ENCODE measurements around the gene ABHD2. TPM values are rescaled to one million over a fixed set of nuclear protein-coding genes. Genes with fewer than 3 reads are reported as not detected.

Gene ABHD2
- polyA plus RNA-seq, 4 donors = 6.7 to 33.6 (median 18.8) TPM

DNA sequence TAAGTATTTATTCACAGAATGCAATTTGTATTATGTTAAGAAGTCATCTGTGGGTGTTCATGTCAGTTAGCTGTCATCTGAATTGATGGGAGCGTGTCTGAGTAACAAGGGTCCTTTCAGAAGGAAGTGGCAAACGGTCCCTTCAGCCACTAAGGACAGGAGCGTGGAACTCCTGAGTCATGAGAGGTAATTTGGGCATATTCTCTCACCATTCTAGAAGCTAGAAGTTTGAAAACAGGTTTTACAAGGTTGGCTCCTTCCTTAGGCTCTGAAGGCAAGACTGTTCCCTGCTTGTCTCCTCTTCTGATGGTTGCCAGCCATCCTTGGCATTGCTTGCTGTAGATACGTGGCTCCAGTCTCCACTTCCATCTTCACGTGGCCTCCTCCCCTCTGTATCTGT, 19.7 kb downstream of the ABHD2 start:
- Histone ChIP-seq H3K4me3 (ENCODE audit: low read depth in 1 of 3, low read length in 3 of 3) (no peak overlapping the region), H3K36me3 (ENCODE audit: control insufficient read depth in 3 of 3, insufficient read depth in 2 of 3, low read depth in 1 of 3, low read length in 3 of 3) (peaks cover 0 to 21% (median 6%) of the 10 kb centered on the region in 3 donors), H3K27me3 (ENCODE audit: control insufficient read depth in 3 of 3, insufficient read depth in 3 of 3, low read length in 3 of 3) (no peaks in the 10 kb centered on the region), H3K9me3 (ENCODE audit: control insufficient read depth in 2 of 2, insufficient read depth in 1 of 2, low read depth in 1 of 2, low read length in 1 of 2) (no peaks in the 10 kb centered on the region), H3K4me1 (ENCODE audit: control insufficient read depth in 3 of 3, insufficient read depth in 2 of 3, low read depth in 1 of 3, low read length in 2 of 3) (peaks cover 12 to 68% (median 12%) of the 10 kb centered on the region in 3 donors), H3K27ac (ENCODE audit: low read depth in 1 of 3, low read length in 2 of 3) (peak overlapping the region in 2 of 3 donors; percentile 30 to 84)
- no peak for FAIRE-seq
- WGBS, 3 donors = 78 to 80% (median 79%) methylated on average over 5 of the region's 5 CpGs
- no peak for DNase-seq

- DNase-seq (peak in 1 of 2 donors; percentile 76), FAIRE-seq (no peak)
- H3K36me3 ChIP-seq (ENCODE audit: control insufficient read depth in 3 of 3, insufficient read depth in 2 of 3, low read depth in 1 of 3, low read length in 3 of 3) = peaks cover 0 to 18% (median 6%) of the 10 kb centered on the region in 3 donors
- H3K27me3 ChIP-seq (ENCODE audit: control insufficient read depth in 3 of 3, insufficient read depth in 3 of 3, low read length in 3 of 3) = no peaks in the 10 kb centered on the region
- 17 to 71% (median 51%) methylated on average over 4 of the region's 4 CpGs for WGBS, 3 donors
- H3K4me3 ChIP-seq (ENCODE audit: low read depth in 1 of 3, low read length in 3 of 3) = no peak overlapping the region
- H3K27ac ChIP-seq (ENCODE audit: low read depth in 1 of 3, low read length in 2 of 3) = peak overlapping the region; percentile 18 to 84 (median 56)
- H3K9me3 ChIP-seq (ENCODE audit: control insufficient read depth in 2 of 2, insufficient read depth in 1 of 2, low read depth in 1 of 2, low read length in 1 of 2) = no peaks in the 10 kb centered on the region
- H3K4me1 ChIP-seq (ENCODE audit: control insufficient read depth in 3 of 3, insufficient read depth in 2 of 3, low read depth in 1 of 3, low read length in 2 of 3) = peaks cover 12 to 77% (median 17%) of the 10 kb centered on the region in 3 donors
Measured at GRCh38 chr15:89108835-89109234, 20.6 kb downstream of the ABHD2 start.

DNA sequence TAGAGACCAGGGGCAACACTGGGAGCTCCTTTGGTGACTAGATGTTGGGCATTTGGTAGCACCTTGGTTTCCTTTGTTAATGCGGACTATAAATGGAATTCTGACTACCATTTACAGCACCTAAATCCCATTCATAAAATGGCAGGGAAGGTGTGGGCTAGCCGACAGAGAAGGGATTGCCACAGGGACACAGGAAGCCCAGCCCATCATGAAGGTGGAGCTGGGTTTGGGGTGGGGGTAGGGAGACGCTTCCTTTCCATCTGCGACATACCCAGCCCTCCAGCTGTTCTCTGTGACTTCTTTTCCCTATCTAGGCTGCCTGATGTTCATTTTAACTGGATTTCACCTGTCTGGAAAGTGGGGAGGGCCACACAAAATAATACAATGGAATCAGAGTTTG, 21.0 kb downstream of the ABHD2 start:
- no peak for FAIRE-seq
- 53 to 69% (median 59%) methylated on average over 4 of the region's 4 CpGs for WGBS, 3 donors

GRCh38 chr15:89110060-89110459, 21.8 kb downstream of the ABHD2 start:
- Histone ChIP-seq H3K9me3 (ENCODE audit: control insufficient read depth in 2 of 2, insufficient read depth in 1 of 2, low read depth in 1 of 2, low read length in 1 of 2) (no peaks in the 10 kb centered on the region), H3K27me3 (ENCODE audit: control insufficient read depth in 3 of 3, insufficient read depth in 3 of 3, low read length in 3 of 3) (no peaks in the 10 kb centered on the region), H3K27ac (ENCODE audit: low read depth in 1 of 3, low read length in 2 of 3) (peak overlapping the region in 2 of 3 donors; percentile 50 to 84), H3K36me3 (ENCODE audit: control insufficient read depth in 3 of 3, insufficient read depth in 2 of 3, low read depth in 1 of 3, low read length in 3 of 3) (peaks cover 0 to 17% (median 2%) of the 10 kb centered on the region in 3 donors), H3K4me3 (ENCODE audit: low read depth in 1 of 3, low read length in 3 of 3) (no peak overlapping the region), H3K4me1 (ENCODE audit: control insufficient read depth in 3 of 3, insufficient read depth in 2 of 3, low read depth in 1 of 3, low read length in 2 of 3) (peaks cover 21 to 87% (median 23%) of the 10 kb centered on the region in 3 donors)
- WGBS, 3 donors = 92 to 94% (median 94%) methylated on average over 8 of the region's 8 CpGs
- DNase-seq (no peak), FAIRE-seq (no peak)

More for the DNA sequence above, 21.0 kb downstream of the ABHD2 start:
- Histone ChIP-seq H3K27ac (ENCODE audit: low read depth in 1 of 3, low read length in 2 of 3) (peak overlapping the region; percentile 18 to 84 (median 56)), H3K4me1 (ENCODE audit: control insufficient read depth in 3 of 3, insufficient read depth in 2 of 3, low read depth in 1 of 3, low read length in 2 of 3) (peaks cover 15 to 81% (median 21%) of the 10 kb centered on the region in 3 donors), H3K9me3 (ENCODE audit: control insufficient read depth in 2 of 2, insufficient read depth in 1 of 2, low read depth in 1 of 2, low read length in 1 of 2) (no peaks in the 10 kb centered on the region), H3K27me3 (ENCODE audit: control insufficient read depth in 3 of 3, insufficient read depth in 3 of 3, low read length in 3 of 3) (no peaks in the 10 kb centered on the region), H3K36me3 (ENCODE audit: control insufficient read depth in 3 of 3, insufficient read depth in 2 of 3, low read depth in 1 of 3, low read length in 3 of 3) (peaks cover 0 to 17% (median 6%) of the 10 kb centered on the region in 3 donors), H3K4me3 (ENCODE audit: low read depth in 1 of 3, low read length in 3 of 3) (no peak overlapping the region)
- peak in 1 of 2 donors; percentile 59 for DNase-seq

DNA sequence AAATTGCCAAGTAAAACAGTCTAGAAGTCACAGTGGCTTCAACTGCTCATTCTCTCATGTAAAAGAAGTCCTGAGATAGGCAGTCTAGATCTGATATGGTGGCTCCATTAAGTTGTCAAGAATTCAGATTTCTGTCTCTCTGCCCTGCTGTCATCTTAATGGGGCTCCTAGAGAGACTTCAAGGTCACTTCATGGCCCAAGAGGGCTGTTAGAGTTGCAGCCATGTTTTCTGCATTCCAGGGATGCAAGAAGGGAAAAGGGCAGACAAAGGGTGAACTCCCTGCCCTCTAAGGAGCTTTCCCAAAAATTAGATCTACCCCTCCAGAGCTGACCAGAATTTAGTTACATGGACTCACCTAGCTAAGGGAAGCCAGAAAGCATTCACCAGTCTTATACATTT, 23.1 kb downstream of the ABHD2 start:
- Histone ChIP-seq H3K4me3 (ENCODE audit: low read depth in 1 of 3, low read length in 3 of 3) (no peak overlapping the region), H3K36me3 (ENCODE audit: control insufficient read depth in 3 of 3, insufficient read depth in 2 of 3, low read depth in 1 of 3, low read length in 3 of 3) (peaks cover 0 to 12% (median 3%) of the 10 kb centered on the region in 3 donors), H3K9me3 (ENCODE audit: control insufficient read depth in 2 of 2, insufficient read depth in 1 of 2, low read depth in 1 of 2, low read length in 1 of 2) (no peaks in the 10 kb centered on the region), H3K27ac (ENCODE audit: low read depth in 1 of 3, low read length in 2 of 3) (peak overlapping the region; percentile 63 to 93 (median 91)), H3K4me1 (ENCODE audit: control insufficient read depth in 3 of 3, insufficient read depth in 2 of 3, low read depth in 1 of 3, low read length in 2 of 3) (peaks cover 22 to 89% (median 23%) of the 10 kb centered on the region in 3 donors), H3K27me3 (ENCODE audit: control insufficient read depth in 3 of 3, insufficient read depth in 3 of 3, low read length in 3 of 3) (no peaks in the 10 kb centered on the region)
- no peak for FAIRE-seq
- no peak for DNase-seq

DNA sequence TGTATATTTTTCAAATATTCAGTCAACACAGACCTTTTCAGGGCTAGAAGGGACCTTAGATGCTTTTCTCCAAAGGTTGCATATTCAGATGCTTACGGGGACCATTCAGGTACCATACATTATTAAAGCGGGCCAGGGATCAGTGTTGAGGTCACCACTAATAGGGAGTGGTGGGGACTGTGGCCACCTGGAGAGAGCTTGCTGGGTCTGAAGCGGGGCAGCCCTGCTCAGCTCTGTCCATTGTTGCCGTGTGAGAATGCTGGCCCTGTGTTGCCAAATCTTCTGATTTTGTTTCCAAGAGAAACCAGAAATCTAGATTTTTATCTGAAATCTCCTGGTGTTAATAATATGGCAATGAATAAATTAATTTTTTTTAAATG, 23.7 kb downstream of the ABHD2 start:
- H3K4me1 ChIP-seq (ENCODE audit: control insufficient read depth in 3 of 3, insufficient read depth in 2 of 3, low read depth in 1 of 3, low read length in 2 of 3) = peaks cover 22 to 91% (median 23%) of the 10 kb centered on the region in 3 donors
- H3K36me3 ChIP-seq (ENCODE audit: control insufficient read depth in 3 of 3, insufficient read depth in 2 of 3, low read depth in 1 of 3, low read length in 3 of 3) = peaks cover 0 to 13% (median 3%) of the 10 kb centered on the region in 3 donors
- DNase-seq (no peak), FAIRE-seq (no peak)
- H3K27ac ChIP-seq (ENCODE audit: low read depth in 1 of 3, low read length in 2 of 3) = peak overlapping the region; percentile 82 to 95 (median 91)
- no peaks in the 10 kb centered on the region for H3K9me3 ChIP-seq (ENCODE audit: control insufficient read depth in 2 of 2, insufficient read depth in 1 of 2, low read depth in 1 of 2, low read length in 1 of 2)
- no peaks in the 10 kb centered on the region for H3K27me3 ChIP-seq (ENCODE audit: control insufficient read depth in 3 of 3, insufficient read depth in 3 of 3, low read length in 3 of 3)
- no peak overlapping the region for H3K4me3 ChIP-seq (ENCODE audit: low read depth in 1 of 3, low read length in 3 of 3)
- 25 to 61% (median 31%) methylated on average over 4 of the region's 4 CpGs for WGBS, 3 donors

- no peak overlapping the region for H3K4me3 ChIP-seq (ENCODE audit: low read depth in 1 of 3, low read length in 3 of 3)
- peaks cover 0 to 18% (median 5%) of the 10 kb centered on the region in 3 donors for H3K36me3 ChIP-seq (ENCODE audit: control insufficient read depth in 3 of 3, insufficient read depth in 2 of 3, low read depth in 1 of 3, low read length in 3 of 3)
- 5 to 34% (median 10%) methylated on average over 1 of the region's 1 CpG for WGBS, 3 donors
- H3K27me3 ChIP-seq (ENCODE audit: control insufficient read depth in 3 of 3, insufficient read depth in 3 of 3, low read length in 3 of 3) = no peaks in the 10 kb centered on the region
- H3K9me3 ChIP-seq (ENCODE audit: control insufficient read depth in 2 of 2, insufficient read depth in 1 of 2, low read depth in 1 of 2, low read length in 1 of 2) = no peaks in the 10 kb centered on the region
- peak; percentile 78 for FAIRE-seq
- peaks cover 22 to 86% (median 23%) of the 10 kb centered on the region in 3 donors for H3K4me1 ChIP-seq (ENCODE audit: control insufficient read depth in 3 of 3, insufficient read depth in 2 of 3, low read depth in 1 of 3, low read length in 2 of 3)
- peak; percentile 94 to 96 for DNase-seq
- peak overlapping the region; percentile 90 to 95 (median 91) for H3K27ac ChIP-seq (ENCODE audit: low read depth in 1 of 3, low read length in 2 of 3)
Measured at GRCh38 chr15:89112341-89112971, 24.2 kb downstream of the ABHD2 start.

DNA sequence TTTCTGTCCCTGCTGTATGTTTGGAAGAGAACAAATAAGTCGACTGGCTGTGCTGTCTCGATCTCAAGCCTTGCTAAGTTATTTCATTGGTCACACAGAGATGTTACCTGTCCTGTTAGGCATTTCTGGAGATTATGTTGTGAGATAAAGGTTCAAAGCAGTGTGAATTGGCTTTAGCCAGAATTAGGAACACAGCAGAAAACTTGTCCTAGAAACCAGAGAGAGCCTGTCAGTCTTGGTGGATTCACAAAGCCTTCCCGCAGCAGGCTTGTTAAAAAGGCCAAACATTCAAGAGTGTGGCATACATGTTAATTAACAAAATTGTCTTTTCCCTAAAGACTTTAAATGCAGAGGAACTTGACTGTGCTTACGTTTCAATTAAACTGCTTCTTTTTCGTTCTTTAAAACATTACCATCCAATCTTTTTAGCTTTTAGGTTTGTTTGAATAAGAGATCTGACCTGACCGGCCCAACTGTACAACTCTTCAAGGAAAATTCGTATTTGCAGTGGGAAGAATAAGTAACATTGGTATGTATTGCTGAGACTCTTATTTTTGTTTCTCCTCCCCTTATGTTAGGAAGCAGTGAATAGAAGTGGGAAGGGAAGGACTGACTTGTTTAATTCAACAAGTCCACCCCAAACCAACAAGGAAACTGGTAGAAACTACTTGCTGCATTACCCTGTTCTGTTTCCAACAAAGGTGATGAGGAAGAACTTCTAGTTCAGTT, 25.2 kb downstream of the ABHD2 start:
- 59 to 79% (median 72%) methylated on average over 7 of the region's 7 CpGs for WGBS, 3 donors
- Histone ChIP-seq H3K4me3 (ENCODE audit: low read depth in 1 of 3, low read length in 3 of 3) (no peak overlapping the region), H3K27me3 (ENCODE audit: control insufficient read depth in 3 of 3, insufficient read depth in 3 of 3, low read length in 3 of 3) (no peaks in the 10 kb centered on the region), H3K27ac (ENCODE audit: low read depth in 1 of 3, low read length in 2 of 3) (peak overlapping the region; percentile 90 to 95 (median 91)), H3K36me3 (ENCODE audit: control insufficient read depth in 3 of 3, insufficient read depth in 2 of 3, low read depth in 1 of 3, low read length in 3 of 3) (peaks cover 0 to 23% (median 5%) of the 10 kb centered on the region in 3 donors), H3K9me3 (ENCODE audit: control insufficient read depth in 2 of 2, insufficient read depth in 1 of 2, low read depth in 1 of 2, low read length in 1 of 2) (no peaks in the 10 kb centered on the region), H3K4me1 (ENCODE audit: control insufficient read depth in 3 of 3, insufficient read depth in 2 of 3, low read depth in 1 of 3, low read length in 2 of 3) (peaks cover 18 to 76% (median 23%) of the 10 kb centered on the region in 3 donors)
- FAIRE-seq (no peak), DNase-seq (no peak)

All from small intestine (tissue), 7 donors.